ENCODE results near the gene USP47. TPM values are rescaled to one million over a fixed set of nuclear protein-coding genes. Genes with fewer than 3 reads are reported as not detected.

Gene USP47
- polyA plus RNA-seq, 2 of the 4 experiments (the other 2 are of a cell fraction) = 31.0 to 32.8 TPM

- FAIRE-seq (no peak), DNase-seq (ENCODE audit: low read depth in 1 of 2, low spot score in 1 of 2) (peak in 1 of 2 experiments; percentile 64), ATAC-seq (peak in 1 of 2 experiments; percentile 56; a peak in 4 of 6 replicates)
- peak overlapping the region; percentile 45 to 71; a peak in 5 of 6 replicates for H3K27ac ChIP-seq
- H3K9me3 ChIP-seq = no peaks in the 10 kb centered on the region
- H3K4me1 ChIP-seq = peaks cover 54% of the 10 kb centered on the region
- 36% methylated on average over 6 of the region's 6 CpGs for WGBS (ENCODE audit: missing lambda C conversion rate)
- ChIA-PET CTCF (interaction anchor here (1.4 to 1.7 kb wide), 2 partner anchors 14 to 194 kb away, joined by 3 to 4 read pairs; no protein-coding TSS in a partner anchor), POLR2A (no interaction called here)
- peak overlapping the region; percentile 57 for H3K4me2 ChIP-seq
- TF ChIP-seq GATA3 (IDR thresholded peaks at IDR 0.05; ENCODE audit: borderline replicate concordance) (peak; percentile 42; the same call in 1 of the 2 replicates), TFCP2L1 (CRISPR knock-in tag; IDR thresholded peaks at IDR 0.05) (no peak), JUNB (IDR thresholded peaks at IDR 0.05) (peak; percentile 43), FOSL2 (IDR thresholded peaks at IDR 0.05) (0 out of 2 replicates have a peak, but pooled peaks have one; percentile 34), FOSL2 (CRISPR knock-in tag; IDR thresholded peaks at IDR 0.05) (peak; percentile 26; the same call in 1 of the 2 replicates), USF2 (IDR thresholded peaks at IDR 0.05) (no peak), SMC3 (IDR thresholded peaks at IDR 0.05) (no peak), RFX5 (IDR thresholded peaks at IDR 0.05) (no peak), MAX (IDR thresholded peaks at IDR 0.05) (no peak), BHLHE40 (IDR thresholded peaks at IDR 0.05; ENCODE audit: low read depth, low read length) (no peak), FOSB (CRISPR knock-in tag; IDR thresholded peaks at IDR 0.05) (no peak), NR3C1 (IDR thresholded peaks at IDR 0.05) (no peak), NFE2L2 (conservative IDR thresholded peaks at IDR 0.05; ENCODE audit: low read length) (no peak), KDM1A (IDR thresholded peaks at IDR 0.05; ENCODE audit: low read depth) (peak; percentile 16; the same call in 1 of the 2 replicates), CEBPB (IDR thresholded peaks at IDR 0.05) (no peak), CBX2 (IDR thresholded peaks at IDR 0.05; ENCODE audit: borderline replicate concordance, low read depth) (no peak), JUN (IDR thresholded peaks at IDR 0.05) (no peak), NPAS2 (CRISPR knock-in tag; IDR thresholded peaks at IDR 0.05; ENCODE audit: borderline replicate concordance) (no peak), RARB (CRISPR knock-in tag; IDR thresholded peaks at IDR 0.05) (no peak)
- H3K4me3 ChIP-seq = no peak overlapping the region
Observed at GRCh38 chr11:11992257-11993212, 150.8 kb downstream of the USP47 start.

GRCh38 chr11:11993839-11994238 is 152.1 kb downstream of the USP47 start:
- FAIRE-seq (no peak), ATAC-seq (peak; percentile 81 to 88), DNase-seq (ENCODE audit: low read depth in 1 of 2, low spot score in 1 of 2) (peak; percentile 46 to 75)
- peaks cover 52% of the 10 kb centered on the region for H3K4me1 ChIP-seq
- H3K4me2 ChIP-seq = peak overlapping the region; percentile 57
- CTCF ChIA-PET = interaction anchor here (0.6 to 1.7 kb wide), 5 partner anchors 12 to 195 kb away, joined by 3 to 4 read pairs (median 4); no protein-coding TSS in a partner anchor
- no peak overlapping the region for H3K4me3 ChIP-seq
- H3K9me3 ChIP-seq = no peaks in the 10 kb centered on the region
- WGBS (ENCODE audit: missing lambda C conversion rate) = 8% methylated on average over 8 of the region's 8 CpGs
- POLR2A ChIA-PET = interaction anchor here (1.0 to 1.2 kb wide), 2 partner anchors 12 to 17 kb away, joined by 4 to 8 read pairs; no protein-coding TSS in a partner anchor
- TF ChIP-seq FOSL2 (IDR thresholded peaks at IDR 0.05) = no peak
- TF ChIP-seq FOSL2 (CRISPR knock-in tag; IDR thresholded peaks at IDR 0.05) = peak; percentile 57
- TF ChIP-seq MAX (IDR thresholded peaks at IDR 0.05) = peak; percentile 54; the same call in 1 of the 2 replicates
- TF ChIP-seq HDAC2 (IDR thresholded peaks at IDR 0.05) = no peak
- H3K27ac ChIP-seq = peak overlapping the region; percentile 71 to 80

GRCh38 chr11:11995601-11996000 is 153.8 kb downstream of the USP47 start:
- no peak overlapping the region for H3K4me2 ChIP-seq
- H3K4me1 ChIP-seq = peaks cover 53% of the 10 kb centered on the region
- no peaks in the 10 kb centered on the region for H3K9me3 ChIP-seq
- no peak overlapping the region for H3K4me3 ChIP-seq
- no peak for DNase-seq (ENCODE audit: low read depth in 1 of 2, low spot score in 1 of 2)
- WGBS (ENCODE audit: missing lambda C conversion rate) = 91% methylated on average over 6 of the region's 6 CpGs
- ChIA-PET CTCF (interaction anchor here (0.8 to 1.6 kb wide), 4 partner anchors 14 to 63 kb away, joined by 3 to 6 read pairs (median 4); no protein-coding TSS in a partner anchor), POLR2A (no interaction called here)
- no peak for FAIRE-seq
- H3K27ac ChIP-seq = peak overlapping the region; percentile 40 to 71; a peak in 2 of 6 replicates
- ATAC-seq = no peak
- TF ChIP-seq NR3C1 (IDR thresholded peaks at IDR 0.05) (no peak), TP53 (CRISPR knock-in tag; IDR thresholded peaks at IDR 0.05) (no peak), RFX5 (IDR thresholded peaks at IDR 0.05) (no peak), EHF (CRISPR knock-in tag; IDR thresholded peaks at IDR 0.05) (no peak), CTCF (IDR thresholded peaks at IDR 0.05) (no peak), ZFP36 (IDR thresholded peaks at IDR 0.05; ENCODE audit: borderline replicate concordance, partially characterized antibody) (no peak), HOXB5 (CRISPR knock-in tag; IDR thresholded peaks at IDR 0.05) (no peak), BCL3 (IDR thresholded peaks at IDR 0.05) (no peak), CBX2 (IDR thresholded peaks at IDR 0.05; ENCODE audit: borderline replicate concordance, low read depth) (no peak), ZNF302 (CRISPR knock-in tag; IDR thresholded peaks at IDR 0.05) (no peak), ZSCAN20 (CRISPR knock-in tag; IDR thresholded peaks at IDR 0.05) (no peak), NFE2L2 (conservative IDR thresholded peaks at IDR 0.05; ENCODE audit: low read length) (no peak)
